GM23338 (cell line): Measurements from ENCODE around the gene CHD9NB. TPM values are rescaled to one million over a fixed set of nuclear protein-coding genes. Genes with fewer than 3 reads are reported as not detected.

Source experiments
- ATAC-seq: fragments of 200-7000 bp; cut with Tn5 transposase; 3 replicates; pipeline ENCODE4 v1.9.1; 2020
- DNase-seq: peaks from one replicate; pipeline ENCODE4 v3.0.0-alpha.2; 2015; ENCODE audit warnings: low spot score
- H2AFZ ChIP-seq: fragments of 200-600 bp; sonication (generic); 2 replicates; pipeline ENCODE4 v1.8.0; 2016; ENCODE audit warnings: antibody characterized with exemption, mild to moderate bottlenecking, moderate library complexity
- H3F3A ChIP-seq: fragments of 200-600 bp; sonication (generic); replicated peaks from 2 replicates; pipeline ENCODE4 v1.8.0; 2017; ENCODE audit warnings: antibody characterized with exemption, mixed run types, low read depth
- H3K27ac ChIP-seq: fragments of 200-600 bp; sonication (generic); 2 replicates; pipeline ENCODE4 v1.6.1; 2016; ENCODE audit warnings: low read depth
- H3K27me3 ChIP-seq: fragments of 200-600 bp; sonication (generic); 2 replicates; pipeline ENCODE4 v1.8.0; 2016; ENCODE audit warnings: mild to moderate bottlenecking, mixed run types, moderate library complexity; ENCODE audit not compliant: insufficient read depth
- H3K36me3 ChIP-seq: fragments of 200-600 bp; sonication (generic); 2 replicates; pipeline ENCODE4 v1.8.0; 2016; ENCODE audit warnings: mild to moderate bottlenecking; ENCODE audit not compliant: insufficient read depth
- H3K4me1 ChIP-seq: fragments of 200-600 bp; sonication (generic); 2 replicates; pipeline ENCODE4 v1.8.0; 2016; ENCODE audit warnings: mild to moderate bottlenecking, moderate library complexity; ENCODE audit not compliant: insufficient read depth
- H3K4me2 ChIP-seq: fragments of 200-600 bp; sonication (generic); 2 replicates; pipeline ENCODE4 v1.7.1; 2017; ENCODE audit warnings: mixed run types
- H3K4me3 ChIP-seq: fragments of 200-600 bp; sonication (generic); 2 replicates; pipeline ENCODE4 v1.6.1; 2016; ENCODE audit warnings: mixed run types
- H3K79me2 ChIP-seq: fragments of 200-600 bp; sonication (generic); replicated peaks from 2 replicates; pipeline ENCODE4 v1.8.0; 2017; ENCODE audit warnings: mild to moderate bottlenecking; ENCODE audit not compliant: insufficient read depth
- H3K9me2 ChIP-seq: fragments of 200-600 bp; sonication (generic); 2 replicates; pipeline ENCODE4 v1.8.0; 2017; ENCODE audit not compliant: insufficient read depth
- H4K20me1 ChIP-seq: fragments of 200-600 bp; sonication (generic); replicated peaks from 2 replicates; pipeline ENCODE4 v1.8.0; 2017; ENCODE audit warnings: mild to moderate bottlenecking; ENCODE audit not compliant: insufficient read depth
- H3K27ac Mint-ChIP-seq: 2 replicates; pipeline ENCODE4 v1.8.0; 2020; ENCODE audit warnings: inconsistent platforms, mild to moderate bottlenecking, moderate library complexity, mixed read lengths
- H3K27me3 Mint-ChIP-seq: 3 replicates; pipeline ENCODE4 v1.8.0; 2022; ENCODE audit warnings: low read depth, mild to moderate bottlenecking, moderate library complexity, mixed read lengths, inconsistent platforms; ENCODE audit not compliant: insufficient read depth, poor library complexity
- H3K36me3 Mint-ChIP-seq: 3 replicates; pipeline ENCODE4 v1.8.0; 2021; ENCODE audit warnings: low read depth, mild to moderate bottlenecking, inconsistent platforms, moderate library complexity, mixed read lengths
- H3K4me1 Mint-ChIP-seq: 3 replicates; pipeline ENCODE4 v1.8.0; 2020; ENCODE audit warnings: mild to moderate bottlenecking, inconsistent platforms, mixed read lengths
- H3K4me3 Mint-ChIP-seq: 3 replicates; pipeline ENCODE4 v1.8.0; 2021; ENCODE audit warnings: moderate library complexity, mild to moderate bottlenecking, inconsistent platforms, mixed read lengths
- H3K9me3 Mint-ChIP-seq: 3 replicates; pipeline ENCODE4 v1.8.0; 2020; ENCODE audit warnings: moderate library complexity, mild to moderate bottlenecking, inconsistent platforms, mixed read lengths
- CREB1 ChIP-seq: fragments of 250-450 bp; sonication (Bioruptor Pico); IDR thresholded peaks from 2 replicates; pipeline ENCODE4 v1.5.0; 2020; ENCODE audit warnings: low read depth, mild to moderate bottlenecking, moderate library complexity
- EZH2 ChIP-seq: fragments of 200-600 bp; sonication (generic); IDR thresholded peaks from one replicate; pipeline ENCODE4 v1.8.0; 2017; ENCODE audit warnings: antibody characterized with exemption, mild to moderate bottlenecking, low read depth; ENCODE audit not compliant: unreplicated experiment
- JUNB ChIP-seq: IDR thresholded peaks from one replicate; pipeline ENCODE4 v1.6.1; 2016; ENCODE audit warnings: antibody characterized with exemption; ENCODE audit not compliant: unreplicated experiment
- NANOG ChIP-seq: IDR thresholded peaks from 2 replicates; pipeline ENCODE4 v1.6.1; 2016; ENCODE audit warnings: antibody characterized with exemption, borderline replicate concordance
- POLR2AphosphoS5 ChIP-seq: IDR thresholded peaks from 2 replicates; pipeline ENCODE4 v1.6.1; 2016; ENCODE audit warnings: antibody characterized with exemption, low read depth
- STAT1 ChIP-seq: IDR thresholded peaks from one replicate; pipeline ENCODE4 v1.6.1; 2016; ENCODE audit warnings: antibody characterized with exemption; ENCODE audit not compliant: unreplicated experiment
- ZNF114 ChIP-seq: fragments of 250-450 bp; sonication (Bioruptor Pico); IDR thresholded peaks from 2 replicates; pipeline ENCODE4 v1.5.0; 2020; ENCODE audit warnings: mild to moderate bottlenecking, moderate library complexity
- ZNF331 ChIP-seq: fragments of 250-450 bp; sonication (Bioruptor Pico); IDR thresholded peaks from 2 replicates; pipeline ENCODE4 v1.5.0; 2020; ENCODE audit warnings: low read depth, mild to moderate bottlenecking, moderate library complexity
- polyA plus RNA-seq: library from polyadenylated mRNA; unstranded; fragments of >200 nt; fragmentation: Nextera tagmentation; extraction: Ambion mirVana; gene quantifications from 2 replicates; pipeline ENCODE4 v1.2.1, GENCODE V29; 2016
- total RNA-seq: library from RNA; depleted of rRNA; stranded (reverse); fragments of >200 nt; shearing (Covaris generic); gene quantifications from 2 replicates; pipeline ENCODE4 v1.2.3, GENCODE V29; 2014
- TF ChIP-seq, protein P1 (sequence below), 2 experiments: fragments of 200-600 bp in 1 of 2; sonication (generic) in 1 of 2; conservative IDR thresholded peaks; 2 replicates each; pipeline versions ENCODE4 v1.5.1 to v1.6.1; 2016 to 2017; ENCODE audit warnings: antibody characterized with exemption in 2 of 2, low read depth in 2 of 2, mild to moderate bottlenecking in 2 of 2, moderate library complexity in 1 of 2
- TF ChIP-seq, protein P2 (sequence below): IDR thresholded peaks from 2 replicates; pipeline ENCODE4 v1.6.1; 2016; ENCODE audit warnings: antibody characterized with exemption
- TF ChIP-seq, protein P3 (sequence below): fragments of 250-450 bp; sonication (Bioruptor Pico); IDR thresholded peaks from 2 replicates; pipeline ENCODE4 v1.5.0; 2020; ENCODE audit warnings: mild to moderate bottlenecking, moderate library complexity

CHD9NB gene
- total and polyA plus RNA-seq, 2 experiments from 2014 or later, result 1.7 to 4.2 TPM

DNA sequence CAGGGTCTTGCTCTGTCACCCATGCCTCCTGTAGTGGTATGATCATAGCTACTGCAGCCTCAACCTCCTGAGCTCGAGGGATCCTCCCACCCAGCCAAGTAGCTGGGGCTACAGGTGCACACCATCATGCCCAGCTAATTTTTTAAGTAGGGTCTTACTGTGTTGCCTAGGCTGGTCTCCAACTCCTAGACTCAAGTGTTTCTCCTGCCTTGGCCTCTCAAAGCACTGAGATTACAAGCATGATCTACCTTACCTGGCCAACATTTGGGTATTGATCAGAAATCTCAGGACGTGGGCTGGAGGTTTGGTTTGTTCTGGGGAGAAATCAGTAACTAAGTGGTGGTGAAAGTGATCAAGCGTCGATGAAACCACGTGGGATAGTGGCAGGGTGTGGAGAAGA, 6.2 kb upstream of the CHD9NB start:
- H3K27me3 ChIP-seq, result no peaks in the 10 kb centered on the region
- H3K4me2 ChIP-seq, result no peak overlapping the region
- no peak overlapping the region for H3K4me3 Mint-ChIP-seq
- no peaks in the 10 kb centered on the region for H3K36me3 ChIP-seq
- H3K9me3 Mint-ChIP-seq, result no peaks in the 10 kb centered on the region; the same call in 2 of the 3 replicates
- H3K36me3 Mint-ChIP-seq, result no peaks in the 10 kb centered on the region; the same call in 2 of the 3 replicates
- H4K20me1 ChIP-seq, result no peaks in the 10 kb centered on the region; the same call in 1 of the 2 replicates
- no peaks in the 10 kb centered on the region; the same call in 1 of the 2 replicates for H3F3A ChIP-seq
- H3K79me2 ChIP-seq, result peaks cover 70% of the 10 kb centered on the region
- H3K9me2 ChIP-seq, result no peaks in the 10 kb centered on the region
- H3K4me3 ChIP-seq, result no peak overlapping the region
- TF ChIP-seq, protein P1, sequence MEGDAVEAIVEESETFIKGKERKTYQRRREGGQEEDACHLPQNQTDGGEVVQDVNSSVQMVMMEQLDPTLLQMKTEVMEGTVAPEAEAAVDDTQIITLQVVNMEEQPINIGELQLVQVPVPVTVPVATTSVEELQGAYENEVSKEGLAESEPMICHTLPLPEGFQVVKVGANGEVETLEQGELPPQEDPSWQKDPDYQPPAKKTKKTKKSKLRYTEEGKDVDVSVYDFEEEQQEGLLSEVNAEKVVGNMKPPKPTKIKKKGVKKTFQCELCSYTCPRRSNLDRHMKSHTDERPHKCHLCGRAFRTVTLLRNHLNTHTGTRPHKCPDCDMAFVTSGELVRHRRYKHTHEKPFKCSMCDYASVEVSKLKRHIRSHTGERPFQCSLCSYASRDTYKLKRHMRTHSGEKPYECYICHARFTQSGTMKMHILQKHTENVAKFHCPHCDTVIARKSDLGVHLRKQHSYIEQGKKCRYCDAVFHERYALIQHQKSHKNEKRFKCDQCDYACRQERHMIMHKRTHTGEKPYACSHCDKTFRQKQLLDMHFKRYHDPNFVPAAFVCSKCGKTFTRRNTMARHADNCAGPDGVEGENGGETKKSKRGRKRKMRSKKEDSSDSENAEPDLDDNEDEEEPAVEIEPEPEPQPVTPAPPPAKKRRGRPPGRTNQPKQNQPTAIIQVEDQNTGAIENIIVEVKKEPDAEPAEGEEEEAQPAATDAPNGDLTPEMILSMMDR (conservative IDR thresholded peaks at IDR 0.05; ENCODE audit: low read depth in 2 of 2), result no peak
- TF ChIP-seq, protein P2, sequence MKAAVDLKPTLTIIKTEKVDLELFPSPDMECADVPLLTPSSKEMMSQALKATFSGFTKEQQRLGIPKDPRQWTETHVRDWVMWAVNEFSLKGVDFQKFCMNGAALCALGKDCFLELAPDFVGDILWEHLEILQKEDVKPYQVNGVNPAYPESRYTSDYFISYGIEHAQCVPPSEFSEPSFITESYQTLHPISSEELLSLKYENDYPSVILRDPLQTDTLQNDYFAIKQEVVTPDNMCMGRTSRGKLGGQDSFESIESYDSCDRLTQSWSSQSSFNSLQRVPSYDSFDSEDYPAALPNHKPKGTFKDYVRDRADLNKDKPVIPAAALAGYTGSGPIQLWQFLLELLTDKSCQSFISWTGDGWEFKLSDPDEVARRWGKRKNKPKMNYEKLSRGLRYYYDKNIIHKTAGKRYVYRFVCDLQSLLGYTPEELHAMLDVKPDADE, result no peak
- TF ChIP-seq NANOG, result no peak
- TF ChIP-seq JUNB, result no peak
- TF ChIP-seq POLR2AphosphoS5, result no peak
- peaks cover 18% of the 10 kb centered on the region for H3K4me1 ChIP-seq
- H3K27ac ChIP-seq, result no peak overlapping the region
- DNase-seq, result no peak
- H3K4me1 Mint-ChIP-seq, result peaks cover 22% of the 10 kb centered on the region
- peaks cover 6% of the 10 kb centered on the region for H3K27me3 Mint-ChIP-seq
- no peak overlapping the region for H2AFZ ChIP-seq
- ATAC-seq, result no peak
- H3K27ac Mint-ChIP-seq, result no peak overlapping the region

DNA sequence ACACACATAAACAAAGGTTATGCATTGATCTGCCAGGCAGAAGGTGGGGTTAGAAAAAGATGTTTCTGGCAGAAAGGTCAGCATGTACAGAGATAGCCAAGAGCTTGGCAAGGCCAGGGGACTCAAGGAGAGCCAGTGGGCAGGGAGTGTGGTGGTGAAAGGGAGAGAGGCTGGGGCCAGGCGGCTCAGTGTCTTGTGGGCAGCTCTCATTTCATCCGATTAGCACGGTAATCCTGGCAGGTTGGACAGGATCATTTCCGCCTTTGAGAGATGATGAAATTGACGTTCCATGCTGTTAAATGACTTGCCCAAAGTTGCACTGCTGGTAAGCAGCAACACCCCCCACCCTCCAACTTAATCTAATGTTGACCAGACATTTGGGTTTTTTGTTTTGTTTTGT, 5.7 kb upstream of the CHD9NB start:
- Histone ChIP-seq H3K4me3 (no peak overlapping the region), H3K4me1 (peaks cover 18% of the 10 kb centered on the region), H3K36me3 (no peaks in the 10 kb centered on the region), H3K9me2 (no peaks in the 10 kb centered on the region), H3F3A (no peaks in the 10 kb centered on the region; the same call in 1 of the 2 replicates), H3K27me3 (no peaks in the 10 kb centered on the region), H3K4me2 (no peak overlapping the region), H3K27ac (peak overlapping the region; percentile 32; the same call in 1 of the 2 replicates), H4K20me1 (no peaks in the 10 kb centered on the region; the same call in 1 of the 2 replicates), H3K79me2 (peaks cover 68% of the 10 kb centered on the region), H2AFZ (no peak overlapping the region)
- H3K4me3 Mint-ChIP-seq, result no peak overlapping the region
- no peak for TF ChIP-seq ZNF114 (CRISPR knock-in tag)
- TF ChIP-seq, protein P3, sequence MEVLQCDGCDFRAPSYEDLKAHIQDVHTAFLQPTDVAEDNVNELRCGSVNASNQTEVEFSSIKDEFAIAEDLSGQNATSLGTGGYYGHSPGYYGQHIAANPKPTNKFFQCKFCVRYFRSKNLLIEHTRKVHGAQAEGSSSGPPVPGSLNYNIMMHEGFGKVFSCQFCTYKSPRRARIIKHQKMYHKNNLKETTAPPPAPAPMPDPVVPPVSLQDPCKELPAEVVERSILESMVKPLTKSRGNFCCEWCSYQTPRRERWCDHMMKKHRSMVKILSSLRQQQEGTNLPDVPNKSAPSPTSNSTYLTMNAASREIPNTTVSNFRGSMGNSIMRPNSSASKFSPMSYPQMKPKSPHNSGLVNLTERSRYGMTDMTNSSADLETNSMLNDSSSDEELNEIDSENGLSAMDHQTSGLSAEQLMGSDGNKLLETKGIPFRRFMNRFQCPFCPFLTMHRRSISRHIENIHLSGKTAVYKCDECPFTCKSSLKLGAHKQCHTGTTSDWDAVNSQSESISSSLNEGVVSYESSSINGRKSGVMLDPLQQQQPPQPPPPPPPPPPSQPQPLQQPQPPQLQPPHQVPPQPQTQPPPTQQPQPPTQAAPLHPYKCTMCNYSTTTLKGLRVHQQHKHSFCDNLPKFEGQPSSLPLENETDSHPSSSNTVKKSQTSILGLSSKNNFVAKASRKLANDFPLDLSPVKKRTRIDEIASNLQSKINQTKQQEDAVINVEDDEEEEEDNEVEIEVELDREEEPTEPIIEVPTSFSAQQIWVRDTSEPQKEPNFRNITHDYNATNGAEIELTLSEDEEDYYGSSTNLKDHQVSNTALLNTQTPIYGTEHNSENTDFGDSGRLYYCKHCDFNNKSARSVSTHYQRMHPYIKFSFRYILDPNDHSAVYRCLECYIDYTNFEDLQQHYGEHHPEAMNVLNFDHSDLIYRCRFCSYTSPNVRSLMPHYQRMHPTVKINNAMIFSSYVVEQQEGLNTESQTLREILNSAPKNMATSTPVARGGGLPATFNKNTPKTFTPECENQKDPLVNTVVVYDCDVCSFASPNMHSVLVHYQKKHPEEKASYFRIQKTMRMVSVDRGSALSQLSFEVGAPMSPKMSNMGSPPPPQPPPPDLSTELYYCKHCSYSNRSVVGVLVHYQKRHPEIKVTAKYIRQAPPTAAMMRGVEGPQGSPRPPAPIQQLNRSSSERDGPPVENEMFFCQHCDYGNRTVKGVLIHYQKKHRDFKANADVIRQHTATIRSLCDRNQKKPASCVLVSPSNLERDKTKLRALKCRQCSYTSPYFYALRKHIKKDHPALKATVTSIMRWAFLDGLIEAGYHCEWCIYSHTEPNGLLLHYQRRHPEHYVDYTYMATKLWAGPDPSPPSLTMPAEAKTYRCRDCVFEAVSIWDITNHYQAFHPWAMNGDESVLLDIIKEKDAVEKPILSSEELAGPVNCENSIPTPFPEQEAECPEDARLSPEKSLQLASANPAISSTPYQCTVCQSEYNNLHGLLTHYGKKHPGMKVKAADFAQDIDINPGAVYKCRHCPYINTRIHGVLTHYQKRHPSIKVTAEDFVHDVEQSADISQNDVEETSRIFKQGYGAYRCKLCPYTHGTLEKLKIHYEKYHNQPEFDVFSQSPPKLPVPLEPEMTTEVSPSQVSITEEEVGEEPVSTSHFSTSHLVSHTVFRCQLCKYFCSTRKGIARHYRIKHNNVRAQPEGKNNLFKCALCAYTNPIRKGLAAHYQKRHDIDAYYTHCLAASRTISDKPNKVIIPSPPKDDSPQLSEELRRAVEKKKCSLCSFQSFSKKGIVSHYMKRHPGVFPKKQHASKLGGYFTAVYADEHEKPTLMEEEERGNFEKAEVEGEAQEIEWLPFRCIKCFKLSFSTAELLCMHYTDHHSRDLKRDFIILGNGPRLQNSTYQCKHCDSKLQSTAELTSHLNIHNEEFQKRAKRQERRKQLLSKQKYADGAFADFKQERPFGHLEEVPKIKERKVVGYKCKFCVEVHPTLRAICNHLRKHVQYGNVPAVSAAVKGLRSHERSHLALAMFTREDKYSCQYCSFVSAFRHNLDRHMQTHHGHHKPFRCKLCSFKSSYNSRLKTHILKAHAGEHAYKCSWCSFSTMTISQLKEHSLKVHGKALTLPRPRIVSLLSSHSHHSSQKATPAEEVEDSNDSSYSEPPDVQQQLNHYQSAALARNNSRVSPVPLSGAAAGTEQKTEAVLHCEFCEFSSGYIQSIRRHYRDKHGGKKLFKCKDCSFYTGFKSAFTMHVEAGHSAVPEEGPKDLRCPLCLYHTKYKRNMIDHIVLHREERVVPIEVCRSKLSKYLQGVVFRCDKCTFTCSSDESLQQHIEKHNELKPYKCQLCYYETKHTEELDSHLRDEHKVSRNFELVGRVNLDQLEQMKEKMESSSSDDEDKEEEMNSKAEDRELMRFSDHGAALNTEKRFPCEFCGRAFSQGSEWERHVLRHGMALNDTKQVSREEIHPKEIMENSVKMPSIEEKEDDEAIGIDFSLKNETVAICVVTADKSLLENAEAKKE (CRISPR knock-in tag), result no peak
- no peak for TF ChIP-seq STAT1
- no peak for TF ChIP-seq CREB1 (CRISPR knock-in tag)
- no peak for TF ChIP-seq ZNF331 (CRISPR knock-in tag)
- TF ChIP-seq POLR2AphosphoS5, result no peak
- TF ChIP-seq NANOG, result no peak
- no peak for TF ChIP-seq EZH2
- no peak overlapping the region for H3K27ac Mint-ChIP-seq
- no peak for ATAC-seq
- H3K36me3 Mint-ChIP-seq, result no peaks in the 10 kb centered on the region; the same call in 2 of the 3 replicates
- no peak for DNase-seq
- H3K4me1 Mint-ChIP-seq, result peaks cover 22% of the 10 kb centered on the region
- H3K27me3 Mint-ChIP-seq, result peaks cover 8% of the 10 kb centered on the region
- H3K9me3 Mint-ChIP-seq, result no peaks in the 10 kb centered on the region; the same call in 2 of the 3 replicates
